ENCODE measurements around the gene TTC7B. TPM values are rescaled to one million over a fixed set of nuclear protein-coding genes. Genes with fewer than 3 reads are reported as not detected.

The TTC7B gene
- polyA plus RNA-seq, 1 donor from 2014 or later = 19.9 TPM

- no peak for TF ChIP-seq CTCF (IDR thresholded peaks at IDR 0.05; ENCODE audit: poor library complexity, severe bottlenecking)
- TF ChIP-seq EZH2 (IDR thresholded peaks at IDR 0.05; ENCODE audit: borderline replicate concordance, insufficient read depth, low read length, poor library complexity, severe bottlenecking) = no peak
- no peak for TF ChIP-seq EP300 (conservative IDR thresholded peaks at IDR 0.05; ENCODE audit: poor library complexity, severe bottlenecking)
Measured at GRCh38 chr14:90864741-90865140, 48.5 kb upstream of the TTC7B start (continued).

- H3K4me2 ChIP-seq (ENCODE audit: low read length) = no peak overlapping the region
- H3K9me2 ChIP-seq (ENCODE audit: insufficient read depth, low read length) = no peaks in the 10 kb centered on the region
- no peak overlapping the region for H2AFZ ChIP-seq (ENCODE audit: low read depth, low read length)
- no peaks in the 10 kb centered on the region for H3K9me3 ChIP-seq (ENCODE audit: low read length)
- H3K27me3 ChIP-seq (ENCODE audit: insufficient read depth, low read depth, low read length) = no peaks in the 10 kb centered on the region
- H3K36me3 ChIP-seq (ENCODE audit: insufficient read depth, low read length) = no peaks in the 10 kb centered on the region
- H3K27ac ChIP-seq (ENCODE audit: low read length) = no peak overlapping the region
- no peaks in the 10 kb centered on the region for H3F3A ChIP-seq (ENCODE audit: insufficient read depth, low read length, poor library complexity, severe bottlenecking)
- no peak overlapping the region for H3K4me3 ChIP-seq (ENCODE audit: low read length)
- H3K79me2 ChIP-seq (replicated peaks; ENCODE audit: insufficient read depth, low read length) = no peaks in the 10 kb centered on the region
- no peaks in the 10 kb centered on the region for H4K20me1 ChIP-seq (ENCODE audit: insufficient read depth)
- no peak overlapping the region for H3K9ac ChIP-seq (ENCODE audit: low read length)
- TF ChIP-seq TAF1 (IDR thresholded peaks at IDR 0.05; ENCODE audit: low read depth) = no peak
- TF ChIP-seq CTCF (IDR thresholded peaks at IDR 0.05; ENCODE audit: poor library complexity, severe bottlenecking) = no peak
- TF ChIP-seq POLR2AphosphoS5 (IDR thresholded peaks at IDR 0.05) = no peak
- TF ChIP-seq EP300 (conservative IDR thresholded peaks at IDR 0.05; ENCODE audit: poor library complexity, severe bottlenecking) = no peak
- TF ChIP-seq SMC3 (conservative IDR thresholded peaks at IDR 0.05; ENCODE audit: poor library complexity) = no peak
- no peak for TF ChIP-seq RAD21 (conservative IDR thresholded peaks at IDR 0.05)
- no peak for TF ChIP-seq REST (IDR thresholded peaks at IDR 0.05; ENCODE audit: borderline replicate concordance)
- TF ChIP-seq MXI1 (conservative IDR thresholded peaks at IDR 0.05; ENCODE audit: poor library complexity, severe bottlenecking) = no peak
- TF ChIP-seq EZH2 (IDR thresholded peaks at IDR 0.05; ENCODE audit: borderline replicate concordance, insufficient read depth, low read length, poor library complexity, severe bottlenecking) = no peak
Measured at GRCh38 chr14:90858511-90858910, 42.3 kb upstream of the TTC7B start.
